ENCODE data around the gene AGA. TPM values are rescaled to one million over a fixed set of nuclear protein-coding genes. Genes with fewer than 3 reads are reported as not detected.

The AGA gene
- total and polyA plus RNA-seq, 2 of the 4 experiments (the other 2 are of a cell fraction) = 26.3 to 38.5 TPM

DNA sequence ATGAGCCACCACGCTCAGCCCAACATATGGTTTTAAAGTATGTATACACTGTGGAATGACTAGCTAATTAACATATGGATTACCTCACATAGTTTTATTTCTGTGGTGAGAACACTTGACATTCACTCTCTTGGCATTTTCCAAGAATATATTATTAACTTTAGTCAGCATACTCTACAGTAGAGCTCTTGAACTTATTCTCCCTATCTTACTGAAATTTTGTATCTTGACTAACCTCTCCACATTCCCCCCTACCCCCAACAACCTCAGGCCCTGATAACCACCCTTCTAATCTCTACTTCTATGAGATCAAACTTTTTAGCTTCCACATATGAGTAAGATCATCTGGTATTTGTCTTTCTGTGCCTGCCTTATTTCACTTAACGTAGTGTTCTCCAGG is 38.6 kb upstream of the AGA start:
- H3K56ac ChIP-seq (ENCODE audit: extremely low read depth, insufficient read depth, low read length) = no peak overlapping the region; the same call in 1 of the 2 replicates
- peaks cover 13% of the 10 kb centered on the region for H3K4me1 ChIP-seq (ENCODE audit: control insufficient read depth, insufficient read depth, low read length)
- H3K9ac ChIP-seq (ENCODE audit: low read depth, low read length) = no peak overlapping the region
- H2BK5ac ChIP-seq (ENCODE audit: low read depth, low read length, poor library complexity, severe bottlenecking) = peak overlapping the region; percentile 68
- no peaks in the 10 kb centered on the region for H3K9me3 ChIP-seq (ENCODE audit: control insufficient read depth, insufficient read depth, low read length)
- POLR2A ChIA-PET (ENCODE audit: unreplicated experiment) = no interaction called here
- no CpG with 5 or more reads among the region's 2 CpGs for WGBS, 2 experiments (ENCODE audit: extremely low coverage in 2 of 2, insufficient read length in 1 of 2)
- H3K4ac ChIP-seq (ENCODE audit: low read depth, low read length) = peak overlapping the region; percentile 31; the same call in 1 of the 2 replicates
- no peak overlapping the region for H3K23ac ChIP-seq (ENCODE audit: low read depth, low read length)
- peak overlapping the region; percentile 42; the same call in 1 of the 2 replicates for H2BK20ac ChIP-seq (ENCODE audit: low read depth, low read length)
- H3K4me3 ChIP-seq (ENCODE audit: insufficient read depth, low read depth, low read length) = no peak overlapping the region
- H3K79me1 ChIP-seq (ENCODE audit: low read depth in 1 of 2, low read length in 2 of 2) = peaks cover 0 to 3% of the 10 kb centered on the region in 2 experiments; a peak in 1 of 4 replicates
- H4K8ac ChIP-seq (ENCODE audit: low read depth in 2 of 2, low read length in 2 of 2) = peak overlapping the region in 1 of 2 experiments; percentile 74; a peak in 1 of 4 replicates
- H2AFZ ChIP-seq (replicated peaks; ENCODE audit: low read length, poor library complexity) = peak overlapping the region; percentile 28
- peak overlapping the region; percentile 64 for H3K27ac ChIP-seq (ENCODE audit: insufficient read depth, low read length)
- H3K36me3 ChIP-seq (ENCODE audit: control insufficient read depth, insufficient read depth, low read length) = no peaks in the 10 kb centered on the region
- no peak overlapping the region for H4K91ac ChIP-seq (ENCODE audit: insufficient read depth, low read depth, low read length)
- in situ Hi-C loops (cut with MboI; ENCODE audit: low sequenced_read_pairs) = no loop called here
- H3K4me2 ChIP-seq (ENCODE audit: low read depth, low read length) = no peak overlapping the region
- DNase-seq = peak; percentile 93
- H2BK120ac ChIP-seq (ENCODE audit: low read depth, low read length) = peak overlapping the region; percentile 62; the same call in 1 of the 2 replicates
- intact Hi-C loops (cut with micrococcal nuclease) = loop anchor here (5.0 kb wide), 1 partner anchor 363 kb away; no protein-coding TSS in a partner anchor
- H3K9me1 ChIP-seq (ENCODE audit: insufficient read depth, low read length) = peaks cover 4% of the 10 kb centered on the region; the same call in 1 of the 2 replicates
- H2AK9ac ChIP-seq (replicated peaks; ENCODE audit: low read depth, low read length, poor library complexity) = no peak overlapping the region
- TF ChIP-seq MAFK (IDR thresholded peaks at IDR 0.05; ENCODE audit: low read depth, low read length) (peak; percentile 55), FOS (IDR thresholded peaks at IDR 0.05; ENCODE audit: low read depth, low read length) (peak; percentile 14; the same call in 1 of the 2 replicates), BHLHE40 (IDR thresholded peaks at IDR 0.05; ENCODE audit: low read depth, low read length) (0 out of 2 replicates have a peak, but pooled peaks have one; percentile 24), CEBPB (IDR thresholded peaks at IDR 0.05; ENCODE audit: low read depth, low read length) (no peak), RAD21 (IDR thresholded peaks at IDR 0.05; ENCODE audit: low read length) (0 out of 2 replicates have a peak, but pooled peaks have one; percentile 7)
- ATAC-seq (ENCODE audit: low read depth) = peak; percentile 43; the same call in 1 of the 2 replicates
- H3K27me3 ChIP-seq (ENCODE audit: control insufficient read depth, insufficient read depth, low read length) = no peaks in the 10 kb centered on the region
- dilution Hi-C loops (cut with HindIII; ENCODE audit: low sequenced_read_pairs, unreplicated experiment) = no loop called here
- H2AK5ac ChIP-seq (ENCODE audit: low read depth, low read length) = no peak overlapping the region
- no peaks in the 10 kb centered on the region for H4K20me1 ChIP-seq (ENCODE audit: insufficient read depth, low read length)
- BruUV-seq (replicated peaks) = no TSS peak
- H3K18ac ChIP-seq (ENCODE audit: low read depth, low read length) = peak overlapping the region; percentile 63; the same call in 1 of the 2 replicates
- CTCF ChIA-PET = interaction anchor here (0.5 to 1.1 kb wide), 2 partner anchors 123 to 371 kb away, joined by 3 read pairs; no protein-coding TSS in a partner anchor
- H3K14ac ChIP-seq (replicated peaks; ENCODE audit: low read depth, low read length) = no peak overlapping the region
- H4K5ac ChIP-seq (ENCODE audit: low read depth, low read length) = peak overlapping the region; percentile 31; the same call in 1 of the 2 replicates
- no peak overlapping the region; the same call in 2 of the 3 replicates for H2BK15ac ChIP-seq (ENCODE audit: low read depth, low read length)
